Epidermal melanocyte (primary cell): ENCODE measurements around the gene PLEKHH1.
"Not testable (repeated sequence)": the region's sequence is repeated elsewhere in the genome, so short reads cannot be mapped to it uniquely, and the experiment has no call there.

Source experiments
- DNase-seq: peaks from one replicate; pipeline ENCODE4 v3.0.0; 2011; ENCODE audit warnings: low spot score; ENCODE audit not compliant: insufficient read length

PLEKHH1 gene

DNA sequence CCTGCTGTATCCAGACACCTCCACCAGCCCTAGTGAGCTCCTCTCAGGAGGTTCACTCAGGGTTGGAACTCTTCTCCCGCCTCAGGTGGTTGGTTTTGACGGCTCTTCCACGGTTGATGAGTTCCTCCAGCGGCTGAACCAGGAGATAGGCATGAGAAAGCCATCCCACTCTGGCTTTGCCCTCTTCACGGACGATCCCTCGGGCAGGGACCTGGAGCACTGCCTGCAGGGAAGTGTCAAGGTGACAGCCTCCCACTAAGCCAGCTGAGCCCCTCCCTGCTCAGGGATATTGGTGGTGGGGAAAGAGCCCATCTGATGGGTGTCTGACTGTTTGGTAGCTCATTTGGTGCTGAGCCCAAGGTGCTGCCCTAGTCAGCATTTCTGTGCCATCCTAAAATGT is 46.5 kb downstream of the PLEKHH1 start:
- no peak for DNase-seq

DNA sequence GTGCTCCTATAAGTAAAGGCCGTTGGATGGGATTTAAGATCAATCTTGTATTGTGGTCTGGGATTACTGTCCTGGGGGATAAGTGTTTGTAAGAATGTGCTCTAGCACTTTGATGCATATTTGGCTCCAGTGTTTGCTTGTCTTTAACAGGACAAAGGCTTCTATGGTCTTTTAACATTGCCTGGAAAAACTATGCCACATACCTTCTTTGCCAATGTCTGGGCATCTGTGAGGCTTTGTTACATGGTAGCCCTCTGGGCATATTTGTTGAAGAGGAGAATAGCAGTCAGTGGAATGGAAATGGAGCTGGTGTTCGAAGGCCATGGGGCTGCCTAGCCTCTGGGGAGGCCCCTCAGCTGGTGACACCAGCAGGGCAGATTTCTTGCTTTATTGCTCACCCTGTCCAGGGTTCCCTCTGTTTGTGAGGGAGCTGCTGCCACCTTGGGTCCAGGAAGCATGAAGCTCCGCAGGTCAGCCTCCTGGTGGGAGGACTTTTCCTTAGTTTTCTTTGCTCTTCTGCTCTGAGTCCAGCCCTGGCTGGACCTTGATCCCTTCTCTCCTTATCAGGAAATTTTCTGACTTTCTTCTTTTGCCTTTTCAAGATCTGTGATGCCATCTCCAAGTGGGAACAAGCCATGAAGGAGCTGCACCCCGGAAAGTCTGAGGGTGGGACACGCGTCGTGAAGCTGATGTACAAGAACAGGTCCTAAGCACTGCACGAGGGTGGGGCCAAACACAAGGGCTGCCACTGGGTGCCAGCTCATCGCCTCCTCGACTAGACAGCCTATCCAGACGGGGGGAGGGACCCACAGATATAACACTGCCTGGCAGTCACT is 47.5 kb downstream of the PLEKHH1 start:
- DNase-seq = no peak

DNA sequence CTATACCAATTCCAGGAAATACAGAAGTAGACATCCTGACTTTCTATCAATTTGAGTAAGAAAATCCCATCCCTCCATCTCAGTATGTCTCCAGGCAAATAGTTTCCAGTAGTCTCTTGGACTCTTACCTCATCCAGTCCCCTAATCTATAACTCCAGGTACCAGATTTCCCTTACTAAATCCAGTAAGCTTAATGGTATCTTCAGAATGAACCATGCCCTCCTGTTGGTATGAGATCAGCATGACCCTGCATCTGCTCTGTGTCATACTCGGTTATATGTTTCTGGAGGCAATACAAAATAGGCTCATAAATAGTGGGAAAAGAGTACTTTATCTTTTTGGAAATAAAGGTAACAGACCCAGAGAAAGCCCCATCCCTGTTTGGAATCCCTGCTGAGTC is 48.6 kb downstream of the PLEKHH1 start:
- no peak for DNase-seq

DNA sequence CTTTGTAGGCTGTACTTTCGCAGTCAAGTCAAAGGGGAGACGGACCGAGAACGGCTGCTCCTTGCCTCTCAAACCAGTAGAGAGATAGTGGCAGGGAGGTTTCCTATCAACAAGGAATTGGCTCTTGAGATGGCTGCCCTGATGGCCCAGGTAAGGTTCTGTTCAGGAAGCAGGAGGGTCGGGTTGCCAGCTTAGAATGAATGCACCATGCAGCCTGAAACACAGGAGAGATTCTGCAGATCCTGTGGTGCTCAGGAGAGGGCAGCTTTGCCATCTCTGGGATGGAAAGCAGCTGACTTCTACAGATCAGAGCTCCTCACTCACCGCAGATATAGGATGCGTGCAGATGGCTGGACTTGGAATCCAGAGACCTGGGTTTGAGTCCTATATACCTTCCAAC is 49.0 kb downstream of the PLEKHH1 start:
- DNase-seq = no peak

DNA sequence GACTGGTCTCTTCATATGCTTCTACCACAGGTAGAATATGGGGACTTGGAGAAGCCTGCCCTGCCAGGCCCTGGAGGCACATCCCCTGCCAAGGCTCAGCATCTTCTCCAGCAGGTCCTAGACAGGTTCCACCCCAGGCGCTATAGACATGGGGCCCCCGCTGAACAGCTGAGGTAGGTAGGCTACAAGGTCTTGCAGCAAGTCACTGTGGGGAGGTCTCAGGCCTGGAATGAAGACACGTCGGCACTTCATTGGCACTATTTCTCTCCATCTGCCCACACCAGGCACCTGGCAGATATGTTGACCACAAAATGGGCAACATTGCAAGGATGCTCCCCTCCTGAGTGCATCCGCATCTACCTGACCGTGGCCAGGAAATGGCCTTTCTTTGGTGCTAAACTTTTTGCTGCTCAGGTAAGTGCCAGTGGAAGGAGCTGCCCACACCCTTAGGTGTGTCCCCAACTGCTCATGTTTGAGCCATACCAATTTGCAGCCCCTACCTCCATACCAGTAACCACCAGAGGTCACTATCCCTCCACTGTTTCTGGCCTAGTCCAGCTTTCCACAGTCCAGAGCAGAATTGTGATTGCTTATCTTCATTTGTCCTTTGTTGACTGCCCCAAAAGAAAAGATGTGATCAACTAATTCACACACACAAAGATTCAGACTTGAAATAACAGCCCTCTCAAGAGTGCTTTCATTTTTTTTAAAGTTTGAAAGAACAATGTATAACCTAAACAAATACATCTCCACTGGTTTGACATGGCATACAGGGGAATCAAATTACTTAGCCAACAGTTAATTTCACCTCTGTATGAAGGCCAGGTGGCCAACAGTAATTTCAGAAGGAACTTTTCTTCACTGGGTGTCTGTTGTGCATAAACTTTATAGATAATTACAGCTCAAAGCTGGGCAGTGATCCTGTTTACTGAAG is 50.9 kb downstream of the PLEKHH1 start:
- DNase-seq = peak; percentile 65

DNA sequence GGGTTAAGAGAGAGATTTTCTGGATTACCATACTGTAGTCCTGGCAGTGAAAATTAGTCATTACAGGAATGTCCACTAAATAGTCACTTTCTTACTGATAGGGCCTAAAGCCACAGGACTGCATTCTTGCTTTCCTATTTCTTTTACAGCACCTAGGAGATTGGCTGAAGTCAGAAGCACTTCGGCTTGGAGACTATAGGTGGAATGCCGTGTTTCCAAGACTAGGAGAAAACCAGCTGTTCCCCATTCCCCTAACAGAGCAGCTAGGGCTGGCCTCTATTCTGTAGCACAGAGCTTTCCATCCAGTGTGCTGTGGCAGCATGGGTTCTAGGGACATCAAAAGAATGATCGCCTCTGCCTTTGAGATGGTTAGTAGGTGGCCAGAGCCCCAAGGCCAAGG is 51.9 kb downstream of the PLEKHH1 start:
- DNase-seq = no peak

DNA sequence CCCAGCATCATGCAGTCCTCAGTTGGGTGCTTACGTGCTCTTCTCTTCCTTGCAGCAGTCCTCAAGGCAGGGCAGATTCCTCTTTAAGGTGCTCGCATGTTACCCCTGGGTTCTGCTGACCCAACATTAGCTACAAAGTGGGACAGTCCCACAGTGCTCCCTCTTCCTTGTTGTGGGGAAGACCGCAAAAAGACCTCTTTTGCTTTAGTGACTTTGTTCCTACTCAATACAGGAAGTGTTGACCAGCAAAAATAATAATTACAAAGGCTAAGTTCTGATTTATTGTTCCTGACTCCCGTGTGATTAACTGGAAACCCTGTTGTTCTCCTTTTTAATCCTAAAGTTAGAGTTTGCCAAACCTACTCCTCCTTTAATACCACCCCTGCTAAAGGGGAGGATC is 53.3 kb downstream of the PLEKHH1 start:
- DNase-seq = no peak

DNA sequence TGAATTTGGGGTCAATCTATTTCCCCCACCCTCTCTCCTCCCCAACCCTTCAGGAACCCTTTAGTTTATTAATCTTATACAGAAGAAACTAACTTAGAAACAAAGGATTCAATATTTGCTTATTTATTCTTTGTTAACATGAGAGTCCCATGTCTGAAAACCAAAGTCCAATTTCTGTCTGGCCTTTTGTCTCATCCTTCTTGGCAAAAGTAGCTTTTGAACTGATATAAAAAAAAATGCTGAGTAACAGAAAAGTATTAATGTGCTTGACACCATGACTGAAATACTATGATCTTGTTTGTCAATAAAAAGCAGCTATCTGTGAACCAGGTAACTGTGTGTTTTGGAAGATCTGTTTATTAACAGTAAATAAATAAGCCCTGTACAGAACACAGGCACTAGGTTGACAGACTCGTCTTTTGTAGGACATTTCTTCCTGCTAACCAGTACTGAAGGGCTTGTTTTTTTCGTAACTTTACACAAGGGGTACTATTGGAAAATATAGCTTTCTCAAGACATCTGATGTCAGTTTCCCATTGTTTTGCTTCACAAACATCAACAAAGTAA is 56.2 kb downstream of the PLEKHH1 start:
- no peak for DNase-seq

DNA sequence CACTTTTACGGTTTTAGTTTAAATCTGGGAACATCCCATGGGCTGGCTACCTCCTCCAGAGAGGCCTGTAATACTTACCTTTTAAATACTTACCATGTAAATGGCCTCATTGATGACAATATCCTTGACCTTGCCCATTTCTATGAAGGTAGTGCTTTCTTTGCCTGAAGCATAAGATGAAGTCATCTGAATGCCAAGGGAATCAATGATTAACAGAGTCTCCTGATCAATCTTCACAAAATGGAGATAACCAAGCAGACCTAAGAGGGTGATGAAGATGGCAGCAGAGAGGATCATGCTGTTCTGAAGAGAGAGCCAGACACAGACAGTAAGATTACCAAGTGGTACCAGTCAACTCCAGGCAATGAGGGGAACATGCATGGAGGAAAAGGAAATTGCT is 60.6 kb downstream of the PLEKHH1 start:
- DNase-seq = not testable (repeated sequence)

DNA sequence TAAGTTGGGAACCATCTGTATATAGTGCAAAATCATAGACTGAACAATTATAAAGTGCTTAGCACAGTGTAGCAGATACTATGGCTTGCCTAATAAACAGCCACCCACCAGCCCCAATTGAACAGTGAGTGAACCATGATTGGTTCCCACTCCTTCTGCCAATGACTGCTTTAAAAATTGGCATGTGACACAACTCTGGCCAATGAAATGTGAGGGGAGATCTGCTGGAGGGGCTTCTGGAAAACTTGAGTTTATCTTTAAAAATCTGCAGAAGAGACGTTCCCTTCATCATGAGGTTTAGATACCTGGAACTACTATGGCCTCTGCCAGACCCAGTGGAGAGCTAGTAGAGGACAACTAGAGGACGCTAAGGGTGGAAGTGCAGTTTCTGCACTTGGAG is 62.3 kb downstream of the PLEKHH1 start:
- no peak for DNase-seq

DNA sequence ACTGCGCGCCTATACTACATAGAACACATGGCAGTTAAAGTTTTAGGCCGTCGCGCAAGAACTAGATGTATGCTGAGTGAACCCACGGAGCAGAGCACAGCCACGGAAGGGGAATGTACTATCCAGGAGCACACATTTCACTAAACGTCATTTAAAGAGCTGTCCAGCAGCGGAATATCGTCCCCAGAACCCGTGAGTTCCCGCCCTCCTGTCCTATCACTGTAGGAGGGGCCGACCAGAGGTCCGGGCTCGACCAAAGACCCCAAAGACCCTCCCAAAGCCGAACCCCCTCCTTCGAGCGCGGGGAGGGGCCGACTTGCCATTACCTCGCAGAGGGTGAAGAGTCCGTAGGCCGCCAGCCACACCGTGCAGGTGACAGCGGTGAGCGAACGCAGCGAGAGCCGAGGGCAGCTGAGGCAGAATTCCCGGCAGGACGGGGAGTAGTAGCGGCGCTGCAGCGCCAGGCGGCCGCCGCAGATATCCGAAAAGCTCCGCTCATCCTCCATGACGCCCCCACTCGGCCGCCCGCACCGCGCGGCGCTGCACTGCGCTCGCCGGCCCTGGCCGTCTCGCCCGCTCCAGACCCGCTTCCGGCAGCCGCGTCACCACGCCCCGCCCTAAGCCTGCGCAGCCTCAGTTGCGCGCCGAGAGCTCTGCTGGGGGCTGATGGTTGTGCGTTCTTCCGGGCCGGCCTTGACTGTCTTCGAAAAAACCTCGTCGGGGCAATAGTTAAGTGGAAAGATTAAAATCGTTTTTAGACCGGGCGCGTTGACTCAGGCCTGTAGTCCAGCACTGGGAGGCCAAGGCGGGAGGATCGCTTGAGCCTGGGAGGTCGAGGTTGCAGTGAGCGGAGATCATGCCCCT is 66.8 kb downstream of the PLEKHH1 start, which contains the start of gene PIGH:
Gene PIGH (minus strand): TSS at position 571 of the 864 bp plus-strand sequence. CDS start 65 bp downstream, at position 506.
- DNase-seq = peak; percentile 83

DNA sequence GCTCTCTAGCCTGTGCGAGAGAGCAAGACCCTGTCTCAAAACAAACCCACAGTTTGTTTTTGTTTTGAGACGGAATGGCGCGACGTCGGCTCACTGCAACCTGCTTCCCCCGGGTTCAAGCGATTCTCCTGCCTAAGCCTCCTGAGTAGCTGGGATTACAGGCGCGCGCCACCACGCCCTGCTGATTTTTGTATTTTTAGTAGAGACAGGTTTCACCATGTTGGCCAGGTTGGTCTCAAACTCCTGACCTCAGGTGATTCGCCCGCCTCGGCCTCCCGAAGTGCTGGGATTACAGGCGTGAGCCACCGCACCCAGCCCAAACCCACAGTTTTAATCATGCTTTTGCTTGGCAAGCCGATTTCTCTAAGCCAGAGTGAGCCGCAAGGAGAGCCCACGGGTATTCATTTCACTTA is 67.5 kb downstream of the PLEKHH1 start:
- not testable (repeated sequence) for DNase-seq

DNA sequence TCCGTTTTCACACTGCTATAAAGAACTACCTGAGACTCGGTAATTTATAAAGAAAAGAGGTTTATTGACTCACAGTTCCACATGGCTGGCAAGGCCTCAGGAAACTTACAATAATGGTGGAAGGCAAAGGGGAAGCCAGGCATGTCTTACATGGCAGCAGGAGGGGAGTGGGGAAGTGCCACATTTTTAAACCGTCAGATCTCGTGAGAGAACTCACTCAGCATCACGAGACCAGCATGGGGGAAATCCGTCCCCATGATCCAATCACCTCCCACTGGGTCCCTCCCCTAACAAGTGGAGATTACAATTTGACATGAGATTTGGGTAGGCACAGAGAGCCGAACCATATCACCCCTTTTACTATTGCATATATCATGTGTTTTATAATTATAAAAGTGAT is 69.0 kb downstream of the PLEKHH1 start:
- DNase-seq = no peak

DNA sequence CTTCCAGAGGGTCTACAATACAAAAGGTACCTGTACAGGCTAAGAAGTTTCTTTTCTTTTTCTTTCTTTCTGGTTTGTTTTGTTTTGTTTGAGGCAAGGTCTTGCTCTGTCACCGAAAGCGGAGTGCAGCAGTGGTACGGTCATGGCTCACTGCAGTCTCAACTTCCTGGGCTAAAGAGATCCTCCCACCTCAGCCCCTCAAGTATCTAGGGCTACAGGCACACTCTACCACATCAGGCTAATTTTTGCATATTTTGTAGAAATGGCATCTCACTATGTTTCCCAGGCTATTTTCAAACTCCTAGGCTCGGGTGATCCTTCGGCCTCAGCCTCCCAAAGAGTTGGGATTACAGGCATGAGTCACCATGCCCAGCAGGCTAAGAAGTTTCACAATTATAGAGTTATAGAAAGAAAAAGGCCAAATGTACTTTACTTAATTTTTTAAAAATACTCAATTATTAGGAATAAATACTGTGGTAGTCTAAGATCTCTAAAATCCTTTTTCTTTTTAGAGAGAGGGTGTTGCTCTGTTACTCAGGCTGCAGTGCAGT is 70.0 kb downstream of the PLEKHH1 start:
- DNase-seq = no peak

DNA sequence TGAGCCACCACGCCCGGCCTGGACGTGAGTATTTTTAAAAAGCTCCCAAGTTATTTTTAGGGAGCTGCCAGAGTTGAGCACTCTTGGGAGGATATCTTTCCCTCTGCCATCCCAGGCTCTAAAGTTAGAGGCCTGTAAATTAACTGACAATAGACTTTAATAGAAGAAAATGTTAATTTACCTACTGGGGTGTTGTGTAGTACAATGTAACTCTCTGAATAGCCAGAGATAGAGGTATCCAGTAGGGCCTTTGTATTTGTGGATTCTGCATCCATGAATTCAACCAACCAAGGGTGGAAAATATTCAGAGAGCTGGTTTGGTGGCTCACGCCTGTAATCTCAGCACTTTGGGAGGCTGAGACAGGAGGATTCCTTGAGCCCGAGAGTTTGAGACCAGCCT is 74.6 kb downstream of the PLEKHH1 start:
- no peak for DNase-seq

DNA sequence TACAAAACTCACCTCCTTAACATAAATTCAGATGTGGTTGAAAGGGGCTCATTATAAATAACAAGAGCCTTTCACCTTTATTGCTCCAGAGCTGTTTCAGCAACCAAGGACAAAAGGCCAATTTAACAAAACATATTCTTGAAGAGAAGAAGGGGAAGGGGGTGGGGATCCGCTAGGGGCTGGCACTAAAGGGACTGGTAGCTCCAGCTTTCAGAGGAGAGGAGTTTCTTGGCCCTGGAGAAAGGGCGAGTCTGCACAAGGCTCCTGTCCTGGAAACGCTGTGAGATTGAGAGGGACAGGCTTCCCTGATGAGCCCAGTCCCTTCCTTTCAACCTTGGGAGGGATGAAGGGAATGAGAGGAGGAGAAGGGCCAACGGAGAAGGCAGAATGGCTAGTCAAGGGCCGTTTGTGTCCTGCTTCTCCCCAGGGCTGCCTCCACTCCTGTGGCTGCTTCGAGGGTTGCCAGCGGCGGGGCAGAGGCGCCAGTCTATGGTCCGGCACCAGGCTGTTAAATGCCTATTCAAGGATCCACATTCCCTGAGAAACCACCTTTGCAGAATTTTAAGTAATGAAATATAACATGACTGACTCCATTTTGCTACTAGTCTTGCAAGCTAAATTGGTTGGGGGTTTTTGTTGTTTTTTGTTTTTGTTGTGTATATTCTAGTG is 76.7 kb downstream of the PLEKHH1 start:
- DNase-seq = no peak

DNA sequence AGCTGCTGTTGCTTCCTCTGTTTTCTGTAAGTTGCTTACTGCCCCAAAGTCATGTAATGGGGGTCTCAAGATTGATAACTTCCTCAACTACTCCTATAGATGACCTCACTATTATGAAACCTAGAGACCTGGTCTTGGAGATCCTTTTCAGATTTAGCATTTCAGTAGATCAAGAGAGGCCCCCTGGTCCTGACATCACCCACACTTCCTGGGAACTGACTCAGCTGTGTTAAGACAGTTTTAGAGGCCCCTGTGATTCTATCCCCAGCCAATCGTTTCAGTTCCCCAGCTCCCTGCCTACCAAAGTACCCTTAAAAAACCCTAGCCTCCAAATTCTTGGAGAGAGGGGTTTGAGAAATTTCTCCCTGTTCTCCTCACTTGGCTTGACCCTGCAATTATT is 77.4 kb downstream of the PLEKHH1 start:
- DNase-seq = no peak

DNA sequence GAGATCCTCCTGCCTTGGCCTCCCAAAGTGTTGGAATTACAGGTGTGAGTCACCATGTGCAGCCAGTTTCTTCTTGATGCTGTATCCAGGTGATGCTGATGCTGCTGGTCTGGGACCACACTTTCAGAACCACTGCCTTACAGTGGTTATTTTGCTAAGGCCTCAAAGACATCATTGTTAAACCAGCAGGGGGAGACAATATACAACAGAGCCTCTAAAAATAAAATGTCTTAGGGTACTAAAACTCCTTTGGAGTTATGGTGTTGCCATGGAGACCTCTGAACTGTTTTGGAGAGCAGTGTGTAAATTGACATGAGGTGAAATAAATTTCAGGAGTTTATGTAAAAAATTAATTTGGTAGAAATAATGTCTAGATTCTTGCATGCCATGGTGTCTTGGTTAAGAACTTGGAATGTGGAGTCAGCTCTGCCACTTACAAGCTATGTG is 85.5 kb downstream of the PLEKHH1 start:
- DNase-seq = peak; percentile 73

DNA sequence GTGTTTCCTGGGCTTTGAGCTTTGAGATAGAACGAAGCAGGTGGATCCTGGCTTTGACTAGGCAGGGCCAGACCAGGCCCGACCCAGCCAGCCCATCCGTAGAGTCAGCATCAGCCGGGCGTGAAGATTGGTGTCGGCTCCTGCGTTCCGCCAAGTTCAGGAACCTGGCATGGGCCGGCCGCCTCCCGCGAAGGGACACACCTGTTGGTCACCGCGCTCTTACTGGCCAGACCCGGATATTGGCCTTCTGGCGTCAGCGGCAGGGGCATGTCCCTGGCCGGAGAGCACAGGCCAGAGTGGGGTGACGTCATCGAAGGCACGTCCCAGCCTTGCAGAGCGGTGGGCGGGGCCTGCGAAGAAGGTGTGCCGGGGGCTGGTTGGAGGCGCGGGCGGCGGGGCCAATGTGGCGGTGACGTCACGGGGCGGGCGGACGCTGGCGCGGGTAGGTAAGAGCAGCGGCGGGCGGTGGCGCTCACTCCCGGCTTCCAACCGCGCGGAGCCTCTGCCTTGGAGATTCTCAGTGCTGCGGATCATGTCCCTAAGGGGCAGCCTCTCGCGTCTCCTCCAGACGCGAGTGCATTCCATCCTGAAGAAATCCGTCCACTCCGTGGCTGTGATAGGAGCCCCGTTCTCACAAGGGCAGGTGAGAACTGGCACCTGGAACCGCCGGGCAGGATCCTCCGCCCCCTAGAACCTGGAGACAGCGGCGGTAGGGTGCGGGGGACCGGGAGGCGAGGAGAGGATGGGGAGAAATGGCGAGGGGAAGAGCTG is 86.5 kb downstream of the PLEKHH1 start, which contains the start of gene ARG2:
Gene ARG2 (plus strand): TSS at position 475 of the 771 bp plus-strand sequence. CDS start 58 bp downstream, at position 533.
- peak; percentile 50 for DNase-seq
